ENCODE measurements around the gene TIMM13. TPM values are rescaled to one million over a fixed set of nuclear protein-coding genes. Genes with fewer than 3 reads are reported as not detected.
A peak's percentile ranks its signal among the peaks of the same experiment; 100 is the strongest.

Gene TIMM13
- total and polyA plus RNA-seq, 2 donors (not counting 1 experiment from before 2014, with no cell fraction given): 19.4 to 32.5 TPM

- no peaks in the 10 kb centered on the region for H3K27me3 ChIP-seq (replicated peaks in 1 of 4; ENCODE audit: control extremely low read depth in 1 of 4, control insufficient read depth in 3 of 4, insufficient read depth in 4 of 4, low read length in 3 of 4)
- no peaks in the 10 kb centered on the region for H3K9me3 Mint-ChIP-seq (ENCODE audit: insufficient read depth)
- H3K79me2 ChIP-seq (ENCODE audit: control insufficient read depth, insufficient read depth, low read length): peaks cover 33% of the 10 kb centered on the region
- H3K27ac Mint-ChIP-seq: no peak overlapping the region
- ATAC-seq (ENCODE audit: low read depth) (no peak), DNase-seq (peak; percentile 10)
- 93% methylated on average over 100 of the region's 101 CpGs for WGBS (ENCODE audit: insufficient coverage)
- H3K9ac ChIP-seq (ENCODE audit: low read length): no peak overlapping the region
- no peak overlapping the region for H3K4me3 Mint-ChIP-seq
- POLR2A ChIA-PET: no interaction called here
- H3K4me1 ChIP-seq (ENCODE audit: control insufficient read depth in 2 of 2, insufficient read depth in 2 of 2, low read length in 2 of 2): peaks cover 15 to 21% of the 10 kb centered on the region in 2 donors
- CTCF ChIA-PET: no interaction called here
- H3K27ac ChIP-seq (ENCODE audit: low read length in 2 of 2): no peak overlapping the region
- no peaks in the 10 kb centered on the region for H3K9me3 ChIP-seq (ENCODE audit: control extremely low read depth in 1 of 3, control insufficient read depth in 2 of 3, insufficient read depth in 1 of 3, low read length in 2 of 3)
- TF ChIP-seq, protein P1, sequence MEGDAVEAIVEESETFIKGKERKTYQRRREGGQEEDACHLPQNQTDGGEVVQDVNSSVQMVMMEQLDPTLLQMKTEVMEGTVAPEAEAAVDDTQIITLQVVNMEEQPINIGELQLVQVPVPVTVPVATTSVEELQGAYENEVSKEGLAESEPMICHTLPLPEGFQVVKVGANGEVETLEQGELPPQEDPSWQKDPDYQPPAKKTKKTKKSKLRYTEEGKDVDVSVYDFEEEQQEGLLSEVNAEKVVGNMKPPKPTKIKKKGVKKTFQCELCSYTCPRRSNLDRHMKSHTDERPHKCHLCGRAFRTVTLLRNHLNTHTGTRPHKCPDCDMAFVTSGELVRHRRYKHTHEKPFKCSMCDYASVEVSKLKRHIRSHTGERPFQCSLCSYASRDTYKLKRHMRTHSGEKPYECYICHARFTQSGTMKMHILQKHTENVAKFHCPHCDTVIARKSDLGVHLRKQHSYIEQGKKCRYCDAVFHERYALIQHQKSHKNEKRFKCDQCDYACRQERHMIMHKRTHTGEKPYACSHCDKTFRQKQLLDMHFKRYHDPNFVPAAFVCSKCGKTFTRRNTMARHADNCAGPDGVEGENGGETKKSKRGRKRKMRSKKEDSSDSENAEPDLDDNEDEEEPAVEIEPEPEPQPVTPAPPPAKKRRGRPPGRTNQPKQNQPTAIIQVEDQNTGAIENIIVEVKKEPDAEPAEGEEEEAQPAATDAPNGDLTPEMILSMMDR (IDR thresholded peaks at IDR 0.05): no peak
- no peak for TF ChIP-seq EZH2 (IDR thresholded peaks at IDR 0.05; ENCODE audit: borderline replicate concordance, insufficient read depth, low read depth, low read length, poor library complexity, severe bottlenecking)
- H3K4me2 ChIP-seq (replicated peaks; ENCODE audit: low read depth, low read length, poor library complexity, severe bottlenecking): peak overlapping the region; percentile 5
- peaks cover 33% of the 10 kb centered on the region for H4K20me1 ChIP-seq (ENCODE audit: control insufficient read depth, insufficient read depth, low read length, poor library complexity, severe bottlenecking)
- no peak overlapping the region for H2AFZ ChIP-seq (ENCODE audit: insufficient read depth, low read depth, low read length, poor library complexity, severe bottlenecking)
- no peak overlapping the region for H3K4me3 ChIP-seq (ENCODE audit: control extremely low read depth in 1 of 5, extremely low read depth in 1 of 5, insufficient read depth in 1 of 5, low read depth in 2 of 5, low read length in 4 of 5)
- peaks cover 13% of the 10 kb centered on the region for H3K4me1 Mint-ChIP-seq
- peaks cover 0 to 7% of the 10 kb centered on the region in 2 experiments for H3K36me3 ChIP-seq (replicated peaks in 1 of 2; ENCODE audit: control extremely low read depth in 1 of 2, control insufficient read depth in 1 of 2, extremely low read depth in 1 of 2, insufficient read depth in 2 of 2, low read length in 1 of 2)
- intact Hi-C loops (cut with micrococcal nuclease): loop anchor here (5.0 kb wide), 1 partner anchor 613 kb away; the partner anchor contains the start of gene ATP8B3
- H3K27me3 Mint-ChIP-seq: no peaks in the 10 kb centered on the region
Observed at GRCh38 chr19:2424686-2425621, 2.4 kb downstream of the TIMM13 start.

Measured in B cell (primary cell).